Activated CD8-positive, alpha-beta T cell treated with anti-CD3 and anti-CD28 coated beads for 36 hours (primary cell): Measurements from ENCODE around the gene VN1R5. TPM values are rescaled to one million over a fixed set of nuclear protein-coding genes. Genes with fewer than 3 reads are reported as not detected.

Experiments
- ATAC-seq: fragments of 200-7000 bp; cut with Tn5 transposase; one replicate; pipeline ENCODE4 v1.10.0; 2021; ENCODE audit warnings: mild to moderate bottlenecking, moderate library complexity
- CTCF ChIA-PET: fragments of 350-600 bp; sonication (Branson Sonifier 250); formaldehyde crosslinking; loops from one replicate; lab custom pipeline; 2021; ENCODE audit warnings: antibody characterized with exemption; lab: Charles Lee
- POLR2A ChIA-PET: fragments of 350-600 bp; sonication (Branson Sonifier 250); formaldehyde crosslinking; loops from one replicate; lab custom pipeline; 2021; ENCODE audit warnings: antibody characterized with exemption; lab: Charles Lee
- DNase-seq: peaks from one replicate; pipeline ENCODE4 v3.0.0-alpha.2; 2020
- H3K27ac Mint-ChIP-seq: one replicate; pipeline ENCODE4 v1.8.0; 2021; ENCODE audit warnings: mild to moderate bottlenecking, mixed read lengths
- H3K27me3 Mint-ChIP-seq: one replicate; pipeline ENCODE4 v1.8.0; 2021; ENCODE audit warnings: mixed read lengths
- H3K36me3 Mint-ChIP-seq: one replicate; pipeline ENCODE4 v1.8.0; 2021; ENCODE audit warnings: low read depth, mixed read lengths
- H3K4me1 Mint-ChIP-seq: one replicate; pipeline ENCODE4 v1.8.0; 2021; ENCODE audit warnings: low read depth, mixed read lengths
- H3K4me3 Mint-ChIP-seq: one replicate; pipeline ENCODE4 v1.8.0; 2021; ENCODE audit warnings: mild to moderate bottlenecking, moderate library complexity, mixed read lengths
- H3K9me3 Mint-ChIP-seq: one replicate; pipeline ENCODE4 v1.8.0; 2021; ENCODE audit warnings: mixed read lengths
- intact Hi-C: fragments of 100-400 bp; cut with micrococcal nuclease; formaldehyde crosslinking; loops from one replicate; pipeline ENCODE4 v1.10.0; 2022
- total RNA-seq, 2 experiments: library from RNA; stranded (reverse); gene quantifications; one replicate each; pipeline ENCODE4 v1.2.3, GENCODE V29; 2021
- TF ChIP-seq, protein P1 (sequence below): fragments of 200-600 bp; IDR thresholded peaks from one replicate; pipeline ENCODE4 v1.8.0; 2022; ENCODE audit warnings: antibody characterized with exemption, mild to moderate bottlenecking

VN1R5 gene
- total RNA-seq, 2 experiments from 2014 or later = not detected

DNA sequence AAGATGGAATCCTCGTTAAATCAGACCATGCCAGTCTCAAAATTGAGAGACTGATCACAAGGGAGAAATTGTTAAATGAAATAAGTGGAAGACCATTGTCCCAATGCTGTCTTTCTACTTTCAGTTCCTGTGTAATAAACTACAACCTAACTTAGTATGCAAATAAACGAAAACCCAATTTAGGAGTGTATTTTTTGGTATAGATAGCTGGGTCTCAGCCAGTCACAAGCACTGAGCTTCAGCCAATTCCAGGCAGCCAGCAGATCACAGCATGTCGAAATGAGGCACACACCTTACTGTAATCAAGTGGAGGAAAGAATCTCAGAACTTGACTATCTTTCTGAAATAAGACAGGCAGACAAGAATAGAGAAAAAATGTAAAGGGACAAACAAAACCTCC, 33.0 kb upstream of the VN1R5 start:
- CTCF ChIA-PET = no interaction called here
- POLR2A ChIA-PET = interaction anchor here (0.7 kb wide), 1 partner anchor 11 kb away, joined by 3 read pairs; no protein-coding TSS in a partner anchor
- Mint-ChIP-seq H3K9me3 (peaks cover 16% of the 10 kb centered on the region), H3K4me1 (no peaks in the 10 kb centered on the region), H3K36me3 (peaks cover 6% of the 10 kb centered on the region), H3K27ac (no peak overlapping the region), H3K27me3 (peaks cover 7% of the 10 kb centered on the region), H3K4me3 (no peak overlapping the region)
- ATAC-seq = no peak
- DNase-seq = no peak
- intact Hi-C loops = no loop called here
- TF ChIP-seq, protein P1, sequence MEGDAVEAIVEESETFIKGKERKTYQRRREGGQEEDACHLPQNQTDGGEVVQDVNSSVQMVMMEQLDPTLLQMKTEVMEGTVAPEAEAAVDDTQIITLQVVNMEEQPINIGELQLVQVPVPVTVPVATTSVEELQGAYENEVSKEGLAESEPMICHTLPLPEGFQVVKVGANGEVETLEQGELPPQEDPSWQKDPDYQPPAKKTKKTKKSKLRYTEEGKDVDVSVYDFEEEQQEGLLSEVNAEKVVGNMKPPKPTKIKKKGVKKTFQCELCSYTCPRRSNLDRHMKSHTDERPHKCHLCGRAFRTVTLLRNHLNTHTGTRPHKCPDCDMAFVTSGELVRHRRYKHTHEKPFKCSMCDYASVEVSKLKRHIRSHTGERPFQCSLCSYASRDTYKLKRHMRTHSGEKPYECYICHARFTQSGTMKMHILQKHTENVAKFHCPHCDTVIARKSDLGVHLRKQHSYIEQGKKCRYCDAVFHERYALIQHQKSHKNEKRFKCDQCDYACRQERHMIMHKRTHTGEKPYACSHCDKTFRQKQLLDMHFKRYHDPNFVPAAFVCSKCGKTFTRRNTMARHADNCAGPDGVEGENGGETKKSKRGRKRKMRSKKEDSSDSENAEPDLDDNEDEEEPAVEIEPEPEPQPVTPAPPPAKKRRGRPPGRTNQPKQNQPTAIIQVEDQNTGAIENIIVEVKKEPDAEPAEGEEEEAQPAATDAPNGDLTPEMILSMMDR = no peak

DNA sequence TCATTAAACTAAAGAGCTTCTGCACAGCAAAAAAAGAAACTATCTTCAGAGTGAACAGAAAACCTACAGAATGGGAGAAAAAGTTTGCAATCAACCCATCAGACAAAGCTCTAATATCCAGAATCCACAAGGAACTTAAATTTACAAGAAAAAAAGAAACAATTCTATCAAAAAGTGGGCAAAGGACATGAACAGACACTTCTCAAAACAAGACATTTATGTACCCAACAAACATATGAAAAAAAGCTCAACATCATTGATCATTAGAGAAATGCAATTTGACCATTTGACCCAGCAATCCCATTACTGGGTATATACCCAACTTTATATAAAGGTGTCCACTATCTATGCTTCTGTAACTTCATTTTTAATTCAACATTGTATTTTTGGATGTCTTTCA, 31.1 kb upstream of the VN1R5 start:
- H3K27me3 Mint-ChIP-seq = peaks cover 3% of the 10 kb centered on the region
- no peak overlapping the region for H3K4me3 Mint-ChIP-seq
- peaks cover 8% of the 10 kb centered on the region for H3K36me3 Mint-ChIP-seq
- H3K27ac Mint-ChIP-seq = no peak overlapping the region
- intact Hi-C loops = no loop called here
- ChIA-PET POLR2A (no interaction called here), CTCF (no interaction called here)
- TF ChIP-seq, protein P1 = no peak
- DNase-seq (no peak), ATAC-seq (no peak)
- no peaks in the 10 kb centered on the region for H3K4me1 Mint-ChIP-seq
- H3K9me3 Mint-ChIP-seq = peaks cover 29% of the 10 kb centered on the region

DNA sequence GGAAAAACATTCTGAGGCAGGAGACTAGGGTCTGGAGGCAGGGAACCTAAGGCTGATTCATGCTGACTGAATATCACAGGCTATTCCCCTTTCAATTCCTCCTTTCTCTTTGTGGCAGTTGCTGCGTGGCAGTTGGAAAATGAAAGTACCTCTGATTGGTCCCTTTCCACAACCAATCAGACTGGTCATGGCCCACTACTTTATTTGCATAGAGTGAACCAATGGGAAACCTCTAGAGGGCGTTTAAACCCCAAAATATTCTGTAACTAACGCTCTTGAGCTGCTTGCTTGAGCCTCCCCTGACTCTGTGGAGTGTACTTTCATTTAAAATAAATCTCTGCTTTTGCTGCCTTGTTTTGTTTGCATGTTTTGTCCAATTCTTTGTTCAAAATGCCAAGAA, 27.7 kb upstream of the VN1R5 start:
- CTCF ChIA-PET = no interaction called here
- ATAC-seq = no peak
- no peaks in the 10 kb centered on the region for H3K27me3 Mint-ChIP-seq
- TF ChIP-seq, protein P1 = no peak
- H3K4me3 Mint-ChIP-seq = no peak overlapping the region
- intact Hi-C loops = no loop called here
- DNase-seq = no peak
- no peaks in the 10 kb centered on the region for H3K4me1 Mint-ChIP-seq
- peaks cover 27% of the 10 kb centered on the region for H3K9me3 Mint-ChIP-seq
- no peak overlapping the region for H3K27ac Mint-ChIP-seq
- POLR2A ChIA-PET = no interaction called here
- H3K36me3 Mint-ChIP-seq = peaks cover 10% of the 10 kb centered on the region

DNA sequence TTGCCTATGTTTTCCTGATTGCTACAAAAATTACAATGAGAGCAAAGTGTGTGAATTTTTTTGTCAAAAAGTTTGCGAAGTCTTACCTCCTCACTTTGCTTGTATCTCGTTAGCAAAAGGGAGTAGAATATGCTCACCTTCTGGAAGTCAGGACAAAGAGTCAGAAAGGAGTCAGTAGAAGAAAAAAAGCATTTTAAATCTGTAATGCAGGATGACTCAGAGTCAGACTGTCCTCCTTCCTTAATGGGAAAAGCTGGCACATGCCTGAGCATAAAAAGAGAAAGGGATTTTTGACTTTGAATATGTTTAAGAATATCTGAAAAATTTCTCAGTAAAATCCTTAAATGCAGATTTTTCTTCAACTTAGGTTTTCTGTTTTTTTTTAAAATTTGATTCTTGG, 14.2 kb upstream of the VN1R5 start:
- Mint-ChIP-seq H3K27ac (no peak overlapping the region), H3K9me3 (peaks cover 19% of the 10 kb centered on the region), H3K36me3 (peaks cover 3% of the 10 kb centered on the region), H3K27me3 (no peaks in the 10 kb centered on the region), H3K4me1 (no peaks in the 10 kb centered on the region), H3K4me3 (no peak overlapping the region)
- TF ChIP-seq, protein P1 = no peak
- ChIA-PET POLR2A (no interaction called here), CTCF (no interaction called here)
- intact Hi-C loops = no loop called here
- no peak for ATAC-seq
- no peak for DNase-seq

DNA sequence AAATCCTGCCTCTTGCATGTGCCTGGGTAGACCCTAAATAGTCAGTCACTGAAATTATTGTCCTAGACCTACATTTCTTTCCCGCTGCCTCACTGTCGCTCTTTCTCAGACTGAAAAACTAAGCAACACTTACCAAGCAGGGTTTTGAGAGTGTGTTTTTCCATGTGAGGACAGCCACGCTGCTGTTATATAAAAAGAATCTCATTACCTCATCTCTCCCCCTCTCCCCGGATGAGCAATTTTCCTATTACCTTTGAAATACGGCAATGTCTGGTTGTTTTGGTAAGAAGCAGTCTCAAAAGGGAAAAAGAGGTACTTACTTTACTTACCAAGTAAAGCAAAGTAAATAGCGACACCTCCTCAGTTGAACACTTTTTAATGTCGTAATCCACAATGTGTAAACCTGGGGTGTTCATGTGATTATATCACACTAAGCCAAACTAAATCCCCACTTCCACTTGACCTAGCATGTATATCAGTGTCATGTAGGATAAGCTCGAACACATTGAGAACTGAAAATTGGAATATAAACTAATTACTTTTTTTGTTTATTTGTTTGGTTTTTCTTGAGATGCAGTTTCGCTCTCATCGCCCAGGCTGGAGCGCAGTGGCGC, 12.2 kb upstream of the VN1R5 start:
- TF ChIP-seq, protein P1 = no peak
- Mint-ChIP-seq H3K4me3 (no peak overlapping the region), H3K27ac (no peak overlapping the region), H3K4me1 (no peaks in the 10 kb centered on the region), H3K9me3 (peaks cover 25% of the 10 kb centered on the region), H3K27me3 (no peaks in the 10 kb centered on the region), H3K36me3 (peaks cover 7% of the 10 kb centered on the region)
- ChIA-PET POLR2A (no interaction called here), CTCF (no interaction called here)
- DNase-seq (no peak), ATAC-seq (no peak)
- intact Hi-C loops = no loop called here
